Activated CD4-positive, alpha-beta T cell treated with anti-CD3 and anti-CD28 coated beads, Interleukin-2, amount 50 U/mL, for 1 hour (primary cell): ENCODE results near the gene ZNF443.
"Not testable (repeated sequence)": the region's sequence is repeated elsewhere in the genome, so short reads cannot be mapped to it uniquely, and the experiment has no call there.

Experiments
- DNase-seq: peaks from one replicate; pipeline ENCODE4 v3.0.0-alpha.2; 2020

The ZNF443 gene

DNA sequence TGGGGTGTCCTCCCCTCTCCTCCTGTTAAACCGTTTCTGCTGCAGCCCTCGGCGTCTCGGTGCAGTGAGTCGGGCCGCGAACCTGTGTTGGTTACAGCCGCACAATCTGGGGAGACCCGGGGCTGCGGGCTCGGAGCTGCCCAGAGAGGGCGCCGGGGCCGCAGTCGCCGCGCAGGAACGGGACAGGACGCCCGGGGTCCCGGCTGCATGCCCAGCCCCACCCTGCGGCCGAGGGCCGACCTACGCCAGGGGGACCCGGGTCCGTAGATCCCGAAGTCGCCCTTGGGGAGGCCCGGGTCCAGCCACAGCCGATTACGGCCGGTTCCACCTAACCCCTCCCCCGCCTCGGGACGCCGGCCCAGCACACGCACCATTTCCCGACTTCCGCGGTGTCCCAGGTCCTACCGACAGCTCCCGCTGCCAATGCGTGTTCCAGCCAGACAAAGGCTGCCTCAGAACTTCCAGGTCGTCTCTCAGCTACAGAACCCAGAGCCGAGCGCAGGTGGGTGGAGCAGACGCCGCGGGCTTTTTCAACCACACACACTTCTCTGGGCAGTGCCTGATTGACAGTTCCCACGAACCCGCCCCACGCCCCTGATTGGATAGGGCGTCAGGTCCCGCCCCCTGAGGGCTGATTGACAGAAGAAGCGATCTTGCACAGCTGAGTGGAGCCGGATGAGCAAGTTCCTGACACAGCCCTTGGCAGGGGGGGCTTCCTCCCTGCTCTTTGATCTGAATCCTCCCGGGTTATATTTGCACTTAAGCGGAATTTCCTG is at the start of gene ZNF443:
Gene ZNF443, minus strand, starts transcription at position 481 of the 776 bp plus-strand sequence. Its CDS starts 107 bp downstream, at position 374.
- DNase-seq, result peak; percentile 98

GRCh38 chr19:12486265-12486783 is 45.5 kb upstream of the ZNF443 start:
- DNase-seq, result not testable (repeated sequence)

- DNase-seq, result no peak
These were observed 44.8 kb upstream of the ZNF443 start for GRCh38 chr19:12485571-12485970.

GRCh38 chr19:12485052-12485416 is 44.2 kb upstream of the ZNF443 start:
- DNase-seq, result no peak

GRCh38 chr19:12484371-12485051 is 43.7 kb upstream of the ZNF443 start, which contains the start of gene ZNF709:
Gene ZNF709, minus strand, starts transcription at chr19:12484816. Its CDS starts 159 bp downstream, at chr19:12484657.
- peak; percentile 85 for DNase-seq

DNA sequence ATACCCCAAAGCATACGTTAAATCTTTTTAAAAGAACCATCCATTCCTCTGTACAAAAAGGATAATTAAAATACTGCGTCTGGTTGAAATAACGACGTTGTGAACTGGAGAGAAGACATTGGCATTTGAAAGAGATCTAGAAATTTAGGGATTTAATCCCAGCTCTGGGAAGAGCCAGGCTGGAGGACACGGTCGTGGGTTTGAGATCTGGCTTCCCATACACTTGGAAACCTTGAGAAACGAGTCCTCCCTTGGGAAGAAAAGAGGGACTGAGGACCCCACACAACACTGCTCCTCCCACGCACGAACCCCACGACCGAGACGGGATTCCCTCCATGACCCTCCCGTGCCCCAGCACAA is 43.2 kb upstream of the ZNF443 start:
- DNase-seq, result no peak

DNA sequence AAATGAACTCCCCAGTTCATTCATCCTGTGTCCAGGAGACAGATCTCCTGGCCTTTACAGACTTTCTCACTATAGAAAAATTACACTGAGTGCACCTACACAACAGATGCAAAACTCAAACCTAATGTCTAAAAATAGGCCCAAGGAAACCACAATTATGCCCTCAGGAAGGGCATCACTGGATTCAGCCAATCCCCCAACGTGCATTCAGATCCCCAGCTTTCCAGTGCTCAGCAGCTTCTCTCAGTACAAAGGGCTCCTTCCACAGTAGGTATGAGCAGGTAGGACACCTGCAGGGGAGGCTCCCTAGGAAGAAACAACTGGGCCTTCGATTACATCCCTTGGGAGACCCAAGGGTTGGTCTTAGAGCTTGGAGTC is 41.7 kb upstream of the ZNF443 start:
- no peak for DNase-seq

DNA sequence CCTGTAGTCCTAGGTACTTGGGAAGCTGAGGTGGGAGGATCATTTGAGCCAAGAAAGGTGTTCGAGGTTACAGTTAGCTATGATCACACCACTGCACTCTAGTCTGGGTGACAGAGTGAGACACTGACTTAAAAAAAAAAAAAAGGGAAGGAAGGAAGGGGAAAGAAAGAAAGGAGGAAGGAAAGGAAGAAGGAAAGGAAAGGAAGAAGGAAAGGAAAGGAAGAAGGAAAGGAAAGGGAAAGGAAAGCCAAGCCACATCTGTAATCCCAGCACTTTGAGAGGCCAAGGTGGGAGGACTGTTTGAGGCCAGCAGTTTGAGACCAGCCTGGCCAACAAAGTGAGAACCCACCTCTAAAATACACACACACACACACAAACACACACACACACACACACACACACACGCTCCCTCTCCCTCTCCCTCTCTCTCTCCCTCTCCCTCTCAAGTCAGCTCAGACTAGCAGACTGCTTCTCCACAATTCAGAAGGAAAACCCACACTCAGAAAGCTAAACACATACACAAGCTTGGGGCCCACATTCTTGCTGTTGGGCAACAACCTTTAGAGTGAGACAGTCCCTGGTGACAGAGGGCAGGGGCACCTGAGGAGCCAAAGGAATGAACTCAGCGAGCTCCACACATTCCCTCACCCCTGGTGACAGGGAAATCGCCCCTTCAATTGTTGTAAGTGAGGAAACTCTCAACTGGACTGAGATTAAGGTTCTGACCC is 41.1 kb upstream of the ZNF443 start:
- no peak for DNase-seq

GRCh38 chr19:12478234-12478941 is 37.6 kb upstream of the ZNF443 start:
- no peak for DNase-seq

DNA sequence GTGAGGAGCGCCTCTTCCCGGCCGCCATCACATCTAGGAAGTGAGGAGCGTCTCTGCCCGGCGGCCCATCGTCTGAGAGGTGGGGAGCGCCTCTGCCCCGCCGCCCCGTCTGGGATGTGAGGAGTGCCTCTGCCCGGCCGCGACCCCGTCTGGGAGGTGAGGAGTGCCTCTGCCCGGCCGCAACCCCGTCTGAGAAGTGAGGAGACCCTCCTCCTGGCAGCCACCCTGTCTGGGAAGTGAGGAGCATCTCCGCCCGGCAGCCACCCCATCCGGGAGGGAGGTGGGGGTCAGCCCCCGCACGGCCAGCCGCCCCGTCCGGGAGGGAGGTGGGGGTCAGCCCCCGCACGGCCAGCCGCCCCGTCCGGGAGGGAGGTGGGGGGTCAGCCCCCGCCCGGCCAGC is 26.8 kb upstream of the ZNF443 start:
- not testable (repeated sequence) for DNase-seq

GRCh38 chr19:12465211-12465610 is 24.4 kb upstream of the ZNF443 start:
- no peak for DNase-seq

- no peak for DNase-seq
These were observed 23.9 kb upstream of the ZNF443 start for GRCh38 chr19:12464769-12465168.

DNA sequence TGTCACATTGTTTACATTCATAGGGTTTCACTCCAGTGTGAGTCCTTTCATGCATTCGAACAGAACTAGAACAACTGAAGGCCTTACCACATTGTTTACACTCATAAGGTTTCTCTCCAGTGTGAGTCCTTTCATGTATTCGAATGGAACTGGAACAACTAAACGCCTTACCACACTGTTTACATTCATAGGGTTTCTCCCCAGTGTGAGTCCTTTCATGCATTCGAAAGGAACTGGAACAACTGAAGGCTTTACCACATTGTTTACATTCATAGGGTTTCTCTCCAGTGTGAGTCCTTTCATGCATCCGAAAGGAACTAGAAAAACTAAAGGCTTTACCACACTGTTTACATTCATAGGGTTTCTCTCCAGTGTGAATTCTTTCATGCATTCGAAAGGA is 23.3 kb upstream of the ZNF443 start:
- not testable (repeated sequence) for DNase-seq

GRCh38 chr19:12453495-12453894 is 12.7 kb upstream of the ZNF443 start:
- no peak for DNase-seq

DNA sequence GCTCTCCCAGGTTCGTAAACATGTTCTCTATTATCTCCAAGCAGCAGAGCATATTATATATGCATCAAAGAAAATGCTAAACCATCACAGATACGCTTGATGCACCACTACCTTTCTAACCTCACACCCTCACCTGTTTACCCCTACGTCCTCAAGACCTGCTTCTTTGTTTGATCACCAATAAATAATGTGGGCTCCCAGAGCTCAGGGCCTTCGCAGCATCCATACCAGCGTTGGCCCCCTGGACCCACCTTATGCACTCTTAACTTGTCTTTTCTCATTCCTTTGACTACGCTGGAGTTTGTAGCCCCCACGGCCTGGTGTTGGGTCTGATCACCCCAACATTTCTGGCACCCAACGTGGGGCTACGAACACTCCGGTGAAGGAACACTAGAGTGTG is 10.0 kb upstream of the ZNF443 start:
- DNase-seq, result no peak

GRCh38 chr19:12448808-12449207 is 8.0 kb upstream of the ZNF443 start:
- no peak for DNase-seq

- peak; percentile 11 for DNase-seq
These were observed 908 bp downstream of the ZNF443 start for GRCh38 chr19:12439686-12440540.

- DNase-seq, result not testable (repeated sequence)
These were observed 10.0 kb downstream of the ZNF443 start for GRCh38 chr19:12430726-12431299.

GRCh38 chr19:12425888-12426274 is 14.9 kb downstream of the ZNF443 start:
- DNase-seq, result no peak

DNA sequence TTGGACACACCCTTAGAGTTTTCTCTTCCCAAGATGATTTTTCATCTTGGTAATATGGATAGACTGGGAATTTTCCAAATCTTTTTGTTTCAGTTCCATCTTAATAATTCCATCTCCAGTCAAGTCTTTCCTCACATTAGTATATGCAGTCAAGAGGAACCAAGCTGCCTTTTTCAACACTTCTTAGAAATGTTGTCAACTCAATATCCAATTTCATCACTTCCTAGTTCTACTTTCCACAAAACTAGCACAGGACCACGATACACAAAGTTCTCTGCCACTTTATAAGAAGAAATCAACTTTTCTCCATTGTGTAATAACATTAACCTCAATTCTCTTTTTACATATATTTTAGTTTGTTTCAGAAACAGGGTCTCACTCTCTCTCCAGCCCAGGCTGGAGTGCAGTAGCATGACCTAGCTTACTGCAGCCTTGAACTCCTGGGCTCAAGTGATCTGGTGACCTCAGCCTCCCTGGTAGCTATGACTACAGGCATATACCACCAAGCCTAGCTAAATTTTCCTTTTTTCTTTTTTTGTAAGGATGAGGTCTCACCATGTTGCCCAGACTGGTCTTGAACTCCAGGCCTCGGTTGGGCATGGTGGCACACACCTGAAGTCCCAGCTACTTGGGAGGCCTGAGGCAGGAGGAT is 15.5 kb downstream of the ZNF443 start:
- DNase-seq, result no peak

GRCh38 chr19:12417273-12417672 is 23.5 kb downstream of the ZNF443 start:
- DNase-seq, result not testable (repeated sequence)
